ENCODE measurements around the gene DHX36.

DNA sequence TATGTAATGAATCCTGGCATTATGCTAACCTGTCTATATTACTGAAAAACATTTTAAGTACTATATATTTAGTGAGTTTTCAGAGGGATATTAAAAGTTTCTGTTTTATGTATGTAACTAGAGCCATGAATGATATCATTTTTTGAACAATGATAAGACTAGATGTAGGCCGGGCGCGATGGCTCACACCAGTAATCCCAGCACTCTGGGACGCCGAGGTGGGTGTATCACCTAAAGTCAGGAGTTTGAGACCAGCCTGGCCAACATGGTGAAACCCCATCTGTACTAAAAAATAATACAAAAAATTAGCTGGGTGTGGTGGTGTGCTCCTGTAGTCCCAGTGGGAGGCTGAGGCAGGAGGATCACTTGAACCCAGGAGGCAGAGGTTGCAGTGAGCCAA lies 34.1 kb downstream of the DHX36 start:
- TF ChIP-seq, protein P1, sequence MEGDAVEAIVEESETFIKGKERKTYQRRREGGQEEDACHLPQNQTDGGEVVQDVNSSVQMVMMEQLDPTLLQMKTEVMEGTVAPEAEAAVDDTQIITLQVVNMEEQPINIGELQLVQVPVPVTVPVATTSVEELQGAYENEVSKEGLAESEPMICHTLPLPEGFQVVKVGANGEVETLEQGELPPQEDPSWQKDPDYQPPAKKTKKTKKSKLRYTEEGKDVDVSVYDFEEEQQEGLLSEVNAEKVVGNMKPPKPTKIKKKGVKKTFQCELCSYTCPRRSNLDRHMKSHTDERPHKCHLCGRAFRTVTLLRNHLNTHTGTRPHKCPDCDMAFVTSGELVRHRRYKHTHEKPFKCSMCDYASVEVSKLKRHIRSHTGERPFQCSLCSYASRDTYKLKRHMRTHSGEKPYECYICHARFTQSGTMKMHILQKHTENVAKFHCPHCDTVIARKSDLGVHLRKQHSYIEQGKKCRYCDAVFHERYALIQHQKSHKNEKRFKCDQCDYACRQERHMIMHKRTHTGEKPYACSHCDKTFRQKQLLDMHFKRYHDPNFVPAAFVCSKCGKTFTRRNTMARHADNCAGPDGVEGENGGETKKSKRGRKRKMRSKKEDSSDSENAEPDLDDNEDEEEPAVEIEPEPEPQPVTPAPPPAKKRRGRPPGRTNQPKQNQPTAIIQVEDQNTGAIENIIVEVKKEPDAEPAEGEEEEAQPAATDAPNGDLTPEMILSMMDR (IDR thresholded peaks at IDR 0.05; ENCODE audit: insufficient read depth, low read length, poor library complexity, severe bottlenecking): no peak
- TF ChIP-seq EZH2phosphoT487 (conservative IDR thresholded peaks at IDR 0.05; ENCODE audit: low read length): no peak
